Tibial nerve (tissue), 4 donors: ENCODE data around the gene JARID2.

ENCODE experiments used
- EP300 ChIP-seq, 2 donors: sonication (generic); formaldehyde crosslinking; IDR thresholded peaks; one replicate each; pipeline ENCODE4 v1.6.1; 2017; ENCODE audit warnings: antibody characterized with exemption in 2 of 2, mild to moderate bottlenecking in 1 of 2
- POLR2A ChIP-seq, 2 donors: fragments of 450-650 bp; IDR thresholded peaks; one replicate each; pipeline ENCODE4 v1.6.1; 2017; ENCODE audit warnings: antibody characterized with exemption in 2 of 2, mild to moderate bottlenecking in 2 of 2, moderate library complexity in 2 of 2
- TF ChIP-seq, protein P1 (sequence below), 5 experiments: fragments of 200-600 bp in 3 of 5; fragments of 450-650 bp in 2 of 5; sonication (generic) in 3 of 5; IDR thresholded peaks; one replicate each; pipeline ENCODE4 v1.5.1; 2016 to 2019; ENCODE audit warnings: antibody characterized with exemption in 5 of 5, mild to moderate bottlenecking in 3 of 5, moderate library complexity in 2 of 5

DNA sequence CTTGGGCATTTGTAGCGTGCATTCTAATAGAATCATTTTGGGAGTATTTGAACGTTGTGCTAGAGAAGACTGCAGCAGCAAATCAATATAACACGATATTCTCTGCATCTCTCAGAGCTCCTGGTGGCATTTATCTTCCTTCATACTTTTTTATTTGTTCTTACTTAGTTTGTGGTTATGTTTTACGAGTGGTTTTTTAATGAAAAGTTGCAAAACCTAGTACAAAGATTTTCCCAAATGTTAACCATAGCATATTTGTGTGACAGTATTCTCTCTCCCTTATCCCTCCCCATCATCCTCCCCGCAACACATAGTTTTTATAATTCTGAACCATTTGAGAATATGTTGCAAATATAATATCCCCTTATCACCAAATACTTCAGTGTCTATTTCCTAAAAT is 50.4 kb downstream of the JARID2 start:
- TF ChIP-seq POLR2A (IDR thresholded peaks at IDR 0.05) (no peak), EP300 (IDR thresholded peaks at IDR 0.05) (no peak)
- TF ChIP-seq, protein P1, sequence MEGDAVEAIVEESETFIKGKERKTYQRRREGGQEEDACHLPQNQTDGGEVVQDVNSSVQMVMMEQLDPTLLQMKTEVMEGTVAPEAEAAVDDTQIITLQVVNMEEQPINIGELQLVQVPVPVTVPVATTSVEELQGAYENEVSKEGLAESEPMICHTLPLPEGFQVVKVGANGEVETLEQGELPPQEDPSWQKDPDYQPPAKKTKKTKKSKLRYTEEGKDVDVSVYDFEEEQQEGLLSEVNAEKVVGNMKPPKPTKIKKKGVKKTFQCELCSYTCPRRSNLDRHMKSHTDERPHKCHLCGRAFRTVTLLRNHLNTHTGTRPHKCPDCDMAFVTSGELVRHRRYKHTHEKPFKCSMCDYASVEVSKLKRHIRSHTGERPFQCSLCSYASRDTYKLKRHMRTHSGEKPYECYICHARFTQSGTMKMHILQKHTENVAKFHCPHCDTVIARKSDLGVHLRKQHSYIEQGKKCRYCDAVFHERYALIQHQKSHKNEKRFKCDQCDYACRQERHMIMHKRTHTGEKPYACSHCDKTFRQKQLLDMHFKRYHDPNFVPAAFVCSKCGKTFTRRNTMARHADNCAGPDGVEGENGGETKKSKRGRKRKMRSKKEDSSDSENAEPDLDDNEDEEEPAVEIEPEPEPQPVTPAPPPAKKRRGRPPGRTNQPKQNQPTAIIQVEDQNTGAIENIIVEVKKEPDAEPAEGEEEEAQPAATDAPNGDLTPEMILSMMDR (IDR thresholded peaks at IDR 0.05), result no peak
